Neural cell (in vitro differentiated cells): ENCODE measurements around the gene UNCX.
"Not testable (repeated sequence)": the region's sequence is repeated elsewhere in the genome, so short reads cannot be mapped to it uniquely, and the experiment has no call there.

Experiments used
- EZH2 ChIP-seq: fragments of 200-600, 300-800 bp; shearing (Covaris generic), sonication (generic); IDR thresholded peaks from 2 replicates; pipeline ENCODE4 v1.6.1; 2014; ENCODE audit warnings: antibody characterized with exemption, low read length, borderline replicate concordance, mild to moderate bottlenecking; ENCODE audit not compliant: insufficient read depth, poor library complexity, severe bottlenecking
- POLR2AphosphoS5 ChIP-seq: IDR thresholded peaks from 2 replicates; pipeline ENCODE4 v1.6.1; 2012
- TF ChIP-seq, protein P1 (sequence below): fragments of 450-650 bp; IDR thresholded peaks from 2 replicates; pipeline ENCODE4 v1.5.1; 2014; ENCODE audit warnings: antibody characterized with exemption, mild to moderate bottlenecking, moderate library complexity; ENCODE audit not compliant: poor library complexity, severe bottlenecking

DNA sequence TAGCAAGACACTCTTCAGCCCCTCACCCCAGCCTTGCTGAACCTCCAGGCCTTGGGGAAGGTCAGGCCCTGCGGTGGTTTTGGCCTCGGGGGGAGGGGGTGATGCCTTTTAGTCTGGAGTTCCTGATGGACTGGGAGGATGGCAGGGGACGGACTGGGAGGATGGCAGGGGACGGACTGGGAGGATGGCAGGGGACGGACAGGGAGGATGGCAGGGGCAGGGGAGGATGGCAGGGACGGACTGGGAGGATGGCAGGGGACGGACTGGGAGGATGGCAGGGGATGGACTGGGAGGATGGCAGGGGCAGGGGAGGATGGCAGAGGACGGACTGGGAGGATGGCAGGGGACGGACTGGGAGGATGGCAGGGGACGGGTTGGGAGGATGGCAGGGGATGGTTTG, 28.4 kb downstream of the UNCX start:
- not testable (repeated sequence) for TF ChIP-seq POLR2AphosphoS5, EZH2
- TF ChIP-seq, protein P1, sequence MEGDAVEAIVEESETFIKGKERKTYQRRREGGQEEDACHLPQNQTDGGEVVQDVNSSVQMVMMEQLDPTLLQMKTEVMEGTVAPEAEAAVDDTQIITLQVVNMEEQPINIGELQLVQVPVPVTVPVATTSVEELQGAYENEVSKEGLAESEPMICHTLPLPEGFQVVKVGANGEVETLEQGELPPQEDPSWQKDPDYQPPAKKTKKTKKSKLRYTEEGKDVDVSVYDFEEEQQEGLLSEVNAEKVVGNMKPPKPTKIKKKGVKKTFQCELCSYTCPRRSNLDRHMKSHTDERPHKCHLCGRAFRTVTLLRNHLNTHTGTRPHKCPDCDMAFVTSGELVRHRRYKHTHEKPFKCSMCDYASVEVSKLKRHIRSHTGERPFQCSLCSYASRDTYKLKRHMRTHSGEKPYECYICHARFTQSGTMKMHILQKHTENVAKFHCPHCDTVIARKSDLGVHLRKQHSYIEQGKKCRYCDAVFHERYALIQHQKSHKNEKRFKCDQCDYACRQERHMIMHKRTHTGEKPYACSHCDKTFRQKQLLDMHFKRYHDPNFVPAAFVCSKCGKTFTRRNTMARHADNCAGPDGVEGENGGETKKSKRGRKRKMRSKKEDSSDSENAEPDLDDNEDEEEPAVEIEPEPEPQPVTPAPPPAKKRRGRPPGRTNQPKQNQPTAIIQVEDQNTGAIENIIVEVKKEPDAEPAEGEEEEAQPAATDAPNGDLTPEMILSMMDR: not testable (repeated sequence)
